ENCODE data around the gene DMBX1. TPM values are rescaled to one million over a fixed set of nuclear protein-coding genes. Genes with fewer than 3 reads are reported as not detected.

Gene DMBX1
- total RNA-seq, 1 donor from 2014 or later: not detected

GRCh38 chr1:46488343-46489168 is 1.1 kb upstream of the DMBX1 start:
- Mint-ChIP-seq H3K9me3 (no peaks in the 10 kb centered on the region), H3K4me3 (peak overlapping the region; percentile 70), H3K27ac (no peak overlapping the region), H3K27me3 (peaks cover 76% of the 10 kb centered on the region), H3K4me1 (peaks cover 20% of the 10 kb centered on the region), H3K36me3 (ENCODE audit: low read depth) (no peaks in the 10 kb centered on the region)
- ChIA-PET POLR2A (no interaction called here), CTCF (interaction anchor here (1.3 kb wide), 1 partner anchor 11 kb away, joined by 3 read pairs; no protein-coding TSS in a partner anchor)
- ATAC-seq (ENCODE audit: low read depth): no peak
- DNase-seq: no peak
- TF ChIP-seq, protein P1, sequence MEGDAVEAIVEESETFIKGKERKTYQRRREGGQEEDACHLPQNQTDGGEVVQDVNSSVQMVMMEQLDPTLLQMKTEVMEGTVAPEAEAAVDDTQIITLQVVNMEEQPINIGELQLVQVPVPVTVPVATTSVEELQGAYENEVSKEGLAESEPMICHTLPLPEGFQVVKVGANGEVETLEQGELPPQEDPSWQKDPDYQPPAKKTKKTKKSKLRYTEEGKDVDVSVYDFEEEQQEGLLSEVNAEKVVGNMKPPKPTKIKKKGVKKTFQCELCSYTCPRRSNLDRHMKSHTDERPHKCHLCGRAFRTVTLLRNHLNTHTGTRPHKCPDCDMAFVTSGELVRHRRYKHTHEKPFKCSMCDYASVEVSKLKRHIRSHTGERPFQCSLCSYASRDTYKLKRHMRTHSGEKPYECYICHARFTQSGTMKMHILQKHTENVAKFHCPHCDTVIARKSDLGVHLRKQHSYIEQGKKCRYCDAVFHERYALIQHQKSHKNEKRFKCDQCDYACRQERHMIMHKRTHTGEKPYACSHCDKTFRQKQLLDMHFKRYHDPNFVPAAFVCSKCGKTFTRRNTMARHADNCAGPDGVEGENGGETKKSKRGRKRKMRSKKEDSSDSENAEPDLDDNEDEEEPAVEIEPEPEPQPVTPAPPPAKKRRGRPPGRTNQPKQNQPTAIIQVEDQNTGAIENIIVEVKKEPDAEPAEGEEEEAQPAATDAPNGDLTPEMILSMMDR (IDR thresholded peaks at IDR 0.05): no peak
- intact Hi-C loops (cut with micrococcal nuclease): no loop called here

DNA sequence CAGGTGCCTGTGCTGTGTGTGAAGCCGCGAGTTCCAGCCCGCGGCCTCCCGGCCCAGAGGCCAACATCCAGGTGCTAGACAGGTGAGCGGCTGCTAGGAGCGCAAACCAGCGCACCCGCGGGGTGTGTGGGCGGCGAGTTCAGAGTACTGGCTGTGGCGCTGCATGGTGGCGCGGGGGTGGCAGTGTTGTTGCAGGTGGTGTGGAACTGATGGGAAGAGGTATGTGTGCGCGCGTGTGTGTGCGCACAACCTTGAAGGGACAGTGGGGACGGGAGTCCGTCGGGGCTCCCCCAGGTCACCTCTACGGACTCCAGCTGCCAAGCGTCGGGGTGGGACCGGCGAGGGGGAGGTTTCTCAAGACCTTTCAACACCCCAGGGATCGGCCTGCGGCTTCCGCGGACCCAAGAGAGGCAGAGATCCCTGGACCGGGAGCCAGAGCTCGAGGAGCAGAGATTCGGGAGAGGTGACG is 433 bp upstream of the DMBX1 start:
- POLR2A ChIA-PET: no interaction called here
- H3K36me3 Mint-ChIP-seq (ENCODE audit: low read depth): no peaks in the 10 kb centered on the region
- peaks cover 20% of the 10 kb centered on the region for H3K4me1 Mint-ChIP-seq
- intact Hi-C loops (cut with micrococcal nuclease): no loop called here
- peak overlapping the region; percentile 70 for H3K4me3 Mint-ChIP-seq
- ATAC-seq (ENCODE audit: low read depth) (peak; percentile 57), DNase-seq (no peak)
- no peaks in the 10 kb centered on the region for H3K9me3 Mint-ChIP-seq
- H3K27ac Mint-ChIP-seq: no peak overlapping the region
- TF ChIP-seq, protein P1 (IDR thresholded peaks at IDR 0.05): no peak
- CTCF ChIA-PET: interaction anchor here (1.3 kb wide), 1 partner anchor 12 kb away, joined by 3 read pairs; no protein-coding TSS in a partner anchor
- H3K27me3 Mint-ChIP-seq: peaks cover 77% of the 10 kb centered on the region

GRCh38 chr1:46490406-46490655 is 695 bp downstream of the DMBX1 start:
- Mint-ChIP-seq H3K4me1 (peaks cover 20% of the 10 kb centered on the region), H3K36me3 (ENCODE audit: low read depth) (no peaks in the 10 kb centered on the region), H3K4me3 (peak overlapping the region; percentile 70), H3K9me3 (no peaks in the 10 kb centered on the region), H3K27me3 (peaks cover 76% of the 10 kb centered on the region), H3K27ac (no peak overlapping the region)
- TF ChIP-seq, protein P1 (IDR thresholded peaks at IDR 0.05): no peak
- ATAC-seq (ENCODE audit: low read depth): no peak
- POLR2A ChIA-PET: no interaction called here
- CTCF ChIA-PET: no interaction called here
- intact Hi-C loops (cut with micrococcal nuclease): no loop called here
- no peak for DNase-seq

DNA sequence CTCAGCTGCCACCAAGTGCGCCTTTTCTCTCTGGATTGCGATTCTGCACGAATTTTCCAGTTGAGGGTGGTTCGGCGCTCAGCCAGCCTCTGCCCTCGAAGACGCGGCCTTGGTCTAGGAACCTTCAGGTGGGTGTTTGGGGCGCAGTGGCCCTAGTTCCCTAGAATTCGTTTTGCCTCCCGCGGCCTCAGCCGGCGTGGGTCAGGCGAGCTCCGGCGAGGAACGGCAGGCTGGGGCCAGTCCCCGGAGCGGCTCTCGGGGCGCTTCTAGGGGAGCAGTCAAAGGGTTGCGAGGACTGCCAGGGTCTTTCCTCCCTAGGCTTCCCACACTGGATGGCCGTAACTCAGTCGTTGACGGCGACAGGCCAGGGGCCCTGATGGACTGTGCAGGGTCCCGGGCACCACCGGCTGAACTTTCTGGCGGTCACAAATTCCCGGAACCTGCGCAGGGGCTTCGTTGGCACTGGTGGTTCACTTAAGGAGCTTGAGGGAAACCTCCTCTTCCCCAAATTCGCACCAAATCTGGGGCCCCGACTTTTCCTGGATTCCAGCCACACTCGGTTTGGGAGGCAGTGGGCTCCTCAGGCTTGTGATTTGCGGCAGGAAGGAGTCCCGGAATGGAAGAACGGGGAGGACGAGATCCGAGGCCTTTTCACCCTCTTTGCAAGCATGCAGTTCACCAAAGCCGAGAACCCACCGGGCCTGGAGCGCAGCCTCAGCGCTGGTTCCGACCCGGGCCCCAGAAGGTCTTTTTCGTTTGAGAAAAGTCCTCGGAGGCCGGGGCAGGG is 1.2 kb downstream of the DMBX1 start:
- no peak overlapping the region for H3K27ac Mint-ChIP-seq
- H3K9me3 Mint-ChIP-seq: no peaks in the 10 kb centered on the region
- peaks cover 81% of the 10 kb centered on the region for H3K27me3 Mint-ChIP-seq
- no peak overlapping the region for H3K4me3 Mint-ChIP-seq
- TF ChIP-seq, protein P1 (IDR thresholded peaks at IDR 0.05): no peak
- ChIA-PET CTCF (no interaction called here), POLR2A (no interaction called here)
- no peak for ATAC-seq (ENCODE audit: low read depth)
- intact Hi-C loops (cut with micrococcal nuclease): no loop called here
- DNase-seq: no peak
- H3K36me3 Mint-ChIP-seq (ENCODE audit: low read depth): no peaks in the 10 kb centered on the region
- peaks cover 20% of the 10 kb centered on the region for H3K4me1 Mint-ChIP-seq

All from activated B cell treated with CpG ODN at 0.5 μM for 24 hours (primary cell).